Uterus (tissue), 2 donors: Measurements from ENCODE around the gene TFAP2D.

Experiments
- CTCF ChIP-seq, 4 experiments: fragments of 200-600 bp in 2 of 4; fragments of 450-650 bp in 2 of 4; sonication (generic) in 2 of 4; IDR thresholded peaks; one replicate each; pipeline ENCODE4 v1.5.1; 2016 to 2019; ENCODE audit warnings: antibody characterized with exemption in 4 of 4, mild to moderate bottlenecking in 2 of 4, moderate library complexity in 1 of 4
- POLR2A ChIP-seq, 2 donors: fragments of 450-650 bp; IDR thresholded peaks; one replicate each; pipeline ENCODE4 v1.6.1; 2016; ENCODE audit warnings: antibody characterized with exemption in 2 of 2, mild to moderate bottlenecking in 1 of 2, moderate library complexity in 1 of 2

DNA sequence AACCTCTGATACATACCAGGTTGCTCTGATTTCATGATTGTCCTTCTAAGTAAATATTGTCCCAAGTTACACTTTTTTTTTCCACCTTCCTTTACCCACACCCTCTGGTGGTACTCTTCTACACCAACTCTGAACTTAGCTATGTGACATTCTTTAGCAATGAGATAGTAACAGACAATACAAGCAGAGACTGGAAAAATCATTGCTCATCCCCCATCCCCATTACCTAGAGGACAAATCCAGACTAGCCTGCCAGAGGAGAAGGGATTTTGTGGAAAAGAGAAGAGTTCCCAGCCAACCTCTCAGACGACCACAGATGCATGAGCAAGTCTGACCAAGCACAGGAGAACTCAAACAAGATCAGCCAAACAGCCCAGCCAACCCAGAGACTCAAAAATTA is 72.6 kb downstream of the TFAP2D start:
- TF ChIP-seq POLR2A (IDR thresholded peaks at IDR 0.05) (no peak), CTCF (IDR thresholded peaks at IDR 0.05) (no peak)
